Measurements from ENCODE around the gene FRYL.
A peak's percentile ranks its signal among the peaks of the same experiment; 100 is the strongest.
"Not testable (repeated sequence)": the region's sequence is repeated elsewhere in the genome, so short reads cannot be mapped to it uniquely, and the experiment has no call there.

The FRYL gene

GRCh38 chr4:48779998-48780864 is at the start of gene FRYL:
Gene FRYL (minus strand): TSS chr4:48780279. CDS start chr4:48634410, 145,869 bp downstream.
- DNase-seq (ENCODE audit: low read depth), result peak; percentile 96

GRCh38 chr4:48827622-48828021 is 47.5 kb upstream of the FRYL start:
- DNase-seq (ENCODE audit: low read depth), result no peak

GRCh38 chr4:48821431-48821830 is 41.4 kb upstream of the FRYL start:
- not testable (repeated sequence) for DNase-seq (ENCODE audit: low read depth)

GRCh38 chr4:48816971-48817370 is 36.9 kb upstream of the FRYL start:
- no peak for DNase-seq (ENCODE audit: low read depth)

- DNase-seq (ENCODE audit: low read depth), result not testable (repeated sequence)
Observed at GRCh38 chr4:48816297-48816696, 36.2 kb upstream of the FRYL start.

- DNase-seq (ENCODE audit: low read depth), result no peak
Observed at GRCh38 chr4:48815483-48815882, 35.4 kb upstream of the FRYL start.

GRCh38 chr4:48813964-48814363 is 33.9 kb upstream of the FRYL start:
- no peak for DNase-seq (ENCODE audit: low read depth)

GRCh38 chr4:48812866-48813265 is 32.8 kb upstream of the FRYL start:
- no peak for DNase-seq (ENCODE audit: low read depth)

- no peak for DNase-seq (ENCODE audit: low read depth)
Observed at GRCh38 chr4:48804584-48805301, 24.7 kb upstream of the FRYL start.

- no peak for DNase-seq (ENCODE audit: low read depth)
Observed at GRCh38 chr4:48801016-48801715, 21.1 kb upstream of the FRYL start.

GRCh38 chr4:48800155-48800554 is 20.1 kb upstream of the FRYL start:
- not testable (repeated sequence) for DNase-seq (ENCODE audit: low read depth)

GRCh38 chr4:48799157-48799556 is 19.1 kb upstream of the FRYL start:
- no peak for DNase-seq (ENCODE audit: low read depth)

- DNase-seq (ENCODE audit: low read depth), result no peak
Observed at GRCh38 chr4:48798117-48798516, 18.0 kb upstream of the FRYL start.

GRCh38 chr4:48796927-48797679 is 17.0 kb upstream of the FRYL start:
- DNase-seq (ENCODE audit: low read depth), result no peak

- no peak for DNase-seq (ENCODE audit: low read depth)
Observed at GRCh38 chr4:48796191-48796926, 16.3 kb upstream of the FRYL start.

- DNase-seq (ENCODE audit: low read depth), result no peak
Observed at GRCh38 chr4:48795108-48795507, 15.0 kb upstream of the FRYL start.

- no peak for DNase-seq (ENCODE audit: low read depth)
Observed at GRCh38 chr4:48792348-48793006, 12.4 kb upstream of the FRYL start.

GRCh38 chr4:48791313-48791712 is 11.2 kb upstream of the FRYL start:
- DNase-seq (ENCODE audit: low read depth), result no peak

GRCh38 chr4:48790561-48790960 is 10.5 kb upstream of the FRYL start:
- no peak for DNase-seq (ENCODE audit: low read depth)

GRCh38 chr4:48787056-48787455 is 7.0 kb upstream of the FRYL start:
- no peak for DNase-seq (ENCODE audit: low read depth)

- no peak for DNase-seq (ENCODE audit: low read depth)
Observed at GRCh38 chr4:48786549-48786948, 6.5 kb upstream of the FRYL start.
